HG02759 (cell line): Measurements from ENCODE around the gene DALRD3.
"Not testable (repeated sequence)": the region's sequence is repeated elsewhere in the genome, so short reads cannot be mapped to it uniquely, and the experiment has no call there.

ENCODE experiments used
- ATAC-seq: cut with Tn5 transposase; IDR thresholded peaks from one replicate; pipeline ENCODE4 v1.9.1; 2021; ENCODE audit warnings: mild to moderate bottlenecking, moderate library complexity; ENCODE audit not compliant: unreplicated experiment

The DALRD3 gene

GRCh38 chr3:49021813-49022687 is 3.7 kb upstream of the DALRD3 start, which contains the start of gene NDUFAF3:
TSS of gene NDUFAF3 (plus strand) at chr3:49022121. CDS start at chr3:49022145, 24 bp downstream.
- ATAC-seq, result peak; percentile 56

GRCh38 chr3:49021213-49021812 is 2.9 kb upstream of the DALRD3 start:
- peak; percentile 54 for ATAC-seq

GRCh38 chr3:49020330-49021212 is 2.2 kb upstream of the DALRD3 start:
- peak; percentile 1 for ATAC-seq

DNA sequence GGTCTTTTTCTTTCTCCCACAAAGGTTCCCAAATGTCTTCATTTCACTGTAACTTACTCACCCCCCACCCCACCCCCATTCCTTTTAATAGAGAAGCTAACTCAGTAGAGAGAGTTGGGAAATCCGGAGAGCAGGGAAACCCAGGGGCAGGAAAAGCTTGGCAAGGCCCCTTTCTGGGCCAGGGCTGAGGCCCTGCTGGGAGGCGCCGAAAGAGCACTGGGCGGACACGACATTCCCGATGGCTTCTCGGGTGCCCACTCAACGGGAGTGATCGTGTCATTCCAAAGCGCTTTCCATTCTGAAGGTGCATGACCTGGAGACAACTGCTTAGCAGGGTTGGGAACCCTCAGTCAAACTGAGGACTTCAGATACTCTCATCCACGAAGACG is 1.6 kb upstream of the DALRD3 start:
- ATAC-seq, result no peak

GRCh38 chr3:49018707-49019006 is 277 bp upstream of the DALRD3 start:
- no peak for ATAC-seq

GRCh38 chr3:49017229-49017970 is 980 bp downstream of the DALRD3 start:
- ATAC-seq, result no peak

GRCh38 chr3:49016414-49017228 is 1.8 kb downstream of the DALRD3 start:
- no peak for ATAC-seq

- ATAC-seq, result no peak
Measured at GRCh38 chr3:49015765-49016164, 2.6 kb downstream of the DALRD3 start.

DNA sequence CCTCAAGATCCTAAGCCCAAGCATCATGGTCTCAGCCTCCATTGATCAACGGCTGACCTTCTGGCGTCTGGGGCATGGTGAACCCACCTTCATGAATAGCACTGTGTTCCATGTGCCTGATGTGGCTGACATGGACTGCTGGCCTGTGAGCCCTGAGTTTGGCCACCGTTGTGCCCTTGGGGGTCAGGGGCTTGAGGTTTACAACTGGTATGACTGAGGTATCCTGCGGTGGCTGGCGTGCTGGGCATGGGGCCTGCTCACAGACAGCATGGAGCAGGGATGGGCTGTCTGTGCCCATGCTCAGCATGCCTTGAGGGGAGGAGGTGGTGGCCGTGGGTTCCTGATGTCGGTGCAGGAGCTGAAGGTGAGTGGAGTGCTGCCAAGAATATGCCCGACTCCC is 3.3 kb downstream of the DALRD3 start:
- ATAC-seq, result no peak

DNA sequence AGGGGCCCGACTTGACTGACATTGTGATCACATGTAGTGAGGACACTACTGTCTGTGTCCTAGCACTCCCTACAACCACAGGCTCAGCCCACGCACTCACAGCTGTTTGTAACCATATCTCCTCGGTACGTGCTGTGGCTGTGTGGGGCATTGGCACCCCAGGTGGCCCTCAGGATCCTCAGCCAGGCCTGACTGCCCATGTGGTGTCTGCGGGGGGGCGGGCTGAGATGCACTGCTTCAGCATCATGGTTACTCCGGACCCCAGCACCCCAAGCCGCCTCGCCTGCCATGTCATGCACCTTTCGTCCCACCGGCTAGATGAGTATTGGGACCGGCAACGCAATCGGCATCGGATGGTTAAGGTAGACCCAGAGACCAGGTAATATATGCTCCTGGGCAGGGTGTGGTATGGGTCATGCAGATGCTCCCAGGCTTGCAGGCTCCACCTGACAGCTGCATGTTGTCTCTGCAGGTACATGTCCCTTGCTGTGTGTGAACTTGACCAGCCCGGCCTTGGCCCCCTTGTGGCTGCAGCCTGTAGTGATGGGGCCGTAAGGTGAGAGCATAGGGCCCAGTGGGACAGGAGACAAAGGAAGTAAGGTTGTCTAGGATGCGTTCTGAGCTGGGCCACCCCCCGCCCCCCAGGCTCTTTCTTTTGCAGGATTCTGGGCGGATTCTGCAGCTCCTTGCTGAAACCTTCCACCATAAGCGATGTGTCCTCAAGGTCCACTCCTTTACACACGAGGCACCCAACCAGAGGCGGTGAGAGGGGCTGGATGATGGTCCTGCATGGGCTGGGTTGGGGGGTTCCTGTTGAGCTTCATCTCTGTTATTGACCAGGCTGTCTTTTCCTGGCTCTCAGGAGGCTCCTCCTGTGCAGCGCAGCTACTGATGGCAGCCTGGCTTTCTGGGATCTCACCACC is 4.4 kb downstream of the DALRD3 start:
- no peak for ATAC-seq

DNA sequence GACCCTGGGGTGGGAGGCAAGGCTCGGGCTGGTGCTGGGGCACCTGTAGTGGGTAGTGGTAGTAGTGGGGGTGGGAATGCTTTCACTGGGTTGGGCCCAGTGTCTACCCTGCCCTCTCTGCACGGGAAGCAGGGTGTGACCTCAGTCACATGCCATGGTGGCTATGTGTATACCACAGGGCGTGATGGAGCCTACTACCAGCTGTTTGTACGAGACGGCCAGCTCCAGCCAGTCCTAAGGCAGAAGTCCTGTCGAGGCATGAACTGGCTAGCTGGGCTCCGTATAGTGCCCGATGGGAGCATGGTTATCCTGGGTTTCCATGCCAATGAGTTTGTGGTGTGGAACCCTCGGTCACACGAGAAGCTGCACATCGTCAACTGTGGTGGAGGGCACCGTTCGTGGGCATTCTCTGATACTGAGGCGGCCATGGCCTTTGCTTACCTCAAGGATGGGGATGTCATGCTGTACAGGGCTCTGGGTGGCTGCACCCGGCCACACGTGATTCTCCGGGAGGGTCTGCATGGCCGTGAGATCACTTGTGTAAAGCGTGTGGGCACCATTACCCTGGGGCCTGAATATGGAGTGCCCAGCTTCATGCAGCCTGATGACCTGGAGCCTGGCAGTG is 5.2 kb downstream of the DALRD3 start:
- ATAC-seq, result no peak

- no peak for ATAC-seq
Measured at GRCh38 chr3:49012441-49013017, 5.9 kb downstream of the DALRD3 start.

GRCh38 chr3:49009396-49009795 is 9.0 kb downstream of the DALRD3 start:
- no peak for ATAC-seq

DNA sequence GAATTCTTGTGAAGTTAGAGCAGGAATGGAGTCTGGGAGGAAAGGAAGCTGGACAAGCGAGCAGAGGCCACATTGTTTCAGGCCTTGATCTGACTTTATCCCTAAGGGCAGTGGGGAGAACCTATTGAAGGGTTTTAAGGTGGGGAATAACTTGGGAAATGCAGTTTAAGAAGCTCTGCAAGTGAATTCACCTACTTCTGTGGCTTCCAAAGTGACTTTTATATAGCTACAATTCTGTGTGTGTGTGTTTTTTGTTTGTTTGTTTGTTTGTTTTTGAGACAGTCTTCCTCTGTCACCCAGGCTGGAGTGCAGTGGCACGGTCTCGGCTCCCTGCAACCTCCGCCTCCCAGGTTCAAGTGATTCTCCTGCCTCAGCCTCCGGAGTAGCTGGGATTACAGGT is 9.8 kb downstream of the DALRD3 start:
- not testable (repeated sequence) for ATAC-seq

DNA sequence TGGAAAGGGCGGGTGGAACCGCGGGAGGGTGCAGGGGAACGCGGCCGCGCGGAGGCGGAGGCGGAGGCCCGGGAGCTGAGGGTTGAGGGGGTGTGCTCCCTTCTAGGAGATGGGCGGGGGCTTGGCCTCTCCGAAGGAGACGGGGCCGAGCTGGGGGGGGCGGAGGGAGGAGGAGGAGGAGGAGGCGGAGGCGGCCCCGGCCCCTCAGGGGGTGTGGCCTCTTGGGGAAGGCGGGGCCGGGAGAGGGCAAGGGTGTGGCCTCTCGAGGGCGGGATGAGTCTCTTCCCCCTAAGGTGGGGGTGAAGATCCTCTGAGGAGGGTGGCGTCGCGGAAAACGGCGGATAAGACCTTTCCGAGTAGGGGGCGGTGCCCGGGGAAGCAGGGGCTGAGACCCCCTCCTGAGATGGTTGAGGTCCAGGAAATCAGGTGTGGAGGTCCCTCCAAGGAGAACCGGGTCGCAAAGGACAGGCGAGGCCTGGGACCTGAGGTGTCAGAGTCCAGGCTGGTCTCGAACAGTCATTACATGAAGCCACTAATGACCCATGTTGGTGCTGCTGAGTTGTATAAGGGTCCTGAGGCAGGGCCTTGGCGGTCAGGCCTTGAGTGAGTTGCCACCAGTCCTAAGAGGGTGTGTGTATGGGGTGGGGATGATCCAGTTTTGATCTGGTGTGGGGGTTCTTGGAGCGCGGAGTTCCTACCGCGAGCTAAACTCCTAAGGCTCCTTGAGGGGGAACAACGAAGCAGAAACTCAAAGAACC is 10.4 kb downstream of the DALRD3 start:
- ATAC-seq, result peak; percentile 40

GRCh38 chr3:49007068-49007770 is 11.2 kb downstream of the DALRD3 start, which contains the start of gene WDR6:
TSS of gene WDR6 (plus strand) at chr3:49007391. CDS start at chr3:49007432, 41 bp downstream.
- peak; percentile 90 for ATAC-seq
